HG03095 (cell line): Measurements from ENCODE around the gene IL1A.
"Not testable (repeated sequence)": the region's sequence is repeated elsewhere in the genome, so short reads cannot be mapped to it uniquely, and the experiment has no call there.

Experiments used
- ATAC-seq: cut with Tn5 transposase; IDR thresholded peaks from one replicate; pipeline ENCODE4 v1.9.1; 2021; ENCODE audit warnings: moderate library complexity; ENCODE audit not compliant: unreplicated experiment

The IL1A gene

DNA sequence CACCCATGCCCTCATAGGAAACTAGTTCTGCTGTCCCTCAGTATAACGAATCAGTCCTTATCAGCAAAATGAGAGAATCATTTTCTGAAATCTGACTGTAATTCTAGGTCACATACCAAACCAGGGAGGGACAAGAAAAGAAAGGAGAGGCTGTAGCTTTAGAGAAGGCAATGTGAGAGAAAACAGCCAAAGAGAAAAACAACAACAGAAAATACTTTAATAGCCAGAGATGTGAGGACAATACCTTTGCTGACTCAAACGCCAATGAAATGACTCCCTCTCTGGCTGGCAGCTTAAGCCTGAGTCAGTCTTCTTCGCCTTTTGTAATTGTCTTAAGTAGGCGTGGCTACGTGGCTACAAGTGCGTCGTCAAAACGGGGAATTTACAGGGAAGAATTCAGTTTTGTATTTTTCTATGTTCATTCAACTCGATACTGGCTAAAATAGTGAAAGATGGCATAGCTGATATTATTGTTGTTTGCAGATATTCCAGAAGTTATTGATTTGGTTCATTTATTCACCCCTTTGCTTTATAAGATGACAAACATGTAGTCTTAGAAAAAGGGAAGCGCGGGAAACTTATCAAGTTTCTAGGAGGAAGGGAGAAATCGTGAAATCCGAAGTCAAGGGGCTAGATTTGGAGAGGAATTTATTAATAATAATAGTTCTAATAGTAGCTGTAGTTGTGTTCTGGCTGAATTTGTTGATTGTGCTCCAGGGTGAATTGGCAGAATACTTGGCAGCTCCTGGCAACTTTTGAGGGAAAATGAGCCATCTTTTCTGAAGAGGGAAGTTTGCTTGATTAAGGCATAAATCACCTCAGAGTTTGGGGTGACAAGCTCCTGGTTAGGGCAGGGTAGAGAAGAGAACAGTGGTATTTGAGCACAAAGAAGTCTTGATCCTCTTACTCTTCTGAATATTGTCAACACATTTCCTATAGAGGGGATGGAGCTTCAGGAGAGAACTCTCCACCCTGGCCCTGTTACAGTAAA is at the start of gene IL1A:
TSS of gene IL1A (minus strand) at position 295 of the 991 bp plus-strand sequence. CDS start 723 bp downstream, outside the sequence.
- no peak for ATAC-seq

GRCh38 chr2:112833976-112834375 is 49.7 kb upstream of the IL1A start:
- no peak for ATAC-seq

DNA sequence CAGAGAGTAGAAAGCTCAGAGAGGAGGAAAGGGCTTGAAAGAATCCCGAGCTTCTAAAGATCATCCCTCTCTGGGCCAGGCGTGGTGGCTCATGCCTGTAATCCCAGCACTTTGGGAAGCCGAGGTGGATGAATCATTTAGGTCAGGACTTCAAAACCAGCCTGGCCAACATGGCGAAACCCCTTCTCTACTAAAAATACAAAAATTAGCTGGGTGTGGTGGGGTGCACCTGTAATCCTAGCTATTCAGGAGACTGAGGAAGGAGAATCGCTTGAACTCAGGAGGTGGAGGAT is 49.3 kb upstream of the IL1A start:
- not testable (repeated sequence) for ATAC-seq

DNA sequence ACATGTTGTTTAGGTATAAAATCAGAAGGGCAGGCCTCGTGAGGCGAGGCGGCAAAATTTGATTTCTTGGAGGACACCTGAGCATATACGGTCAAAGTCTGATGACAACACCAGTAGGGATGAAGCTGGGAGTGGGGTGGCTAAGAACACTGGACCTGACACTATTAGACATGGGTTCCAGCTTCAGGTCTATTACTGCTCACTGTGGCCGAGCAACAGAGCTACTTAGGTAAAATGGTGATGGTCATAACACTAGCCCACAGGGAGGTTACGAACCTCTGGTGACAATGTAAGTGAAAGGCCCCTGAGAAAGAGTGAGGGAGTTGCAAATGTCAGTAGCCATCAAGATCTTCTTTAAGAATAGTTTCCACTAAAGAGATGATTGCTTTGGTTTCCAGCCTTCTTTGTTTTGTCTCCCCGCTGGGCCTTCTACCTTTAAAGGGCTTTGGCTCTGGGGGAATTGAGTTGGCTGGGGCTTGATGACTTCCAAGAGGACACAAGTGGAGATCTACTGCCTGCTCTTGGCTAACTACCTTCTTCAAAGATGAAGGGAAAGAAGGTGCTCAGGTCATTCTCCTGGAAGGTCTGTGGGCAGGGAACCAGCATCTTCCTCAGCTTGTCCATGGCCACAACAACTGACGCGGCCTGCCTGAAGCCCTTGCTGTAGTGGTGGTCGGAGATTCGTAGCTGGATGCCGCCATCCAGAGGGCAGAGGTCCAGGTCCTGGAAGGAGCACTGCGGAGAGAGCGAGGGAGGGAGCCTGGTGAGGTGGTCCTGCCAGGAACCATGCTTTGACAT is 48.7 kb upstream of the IL1A start:
- no peak for ATAC-seq

- no peak for ATAC-seq
Measured at GRCh38 chr2:112831946-112832840, 47.9 kb upstream of the IL1A start.

DNA sequence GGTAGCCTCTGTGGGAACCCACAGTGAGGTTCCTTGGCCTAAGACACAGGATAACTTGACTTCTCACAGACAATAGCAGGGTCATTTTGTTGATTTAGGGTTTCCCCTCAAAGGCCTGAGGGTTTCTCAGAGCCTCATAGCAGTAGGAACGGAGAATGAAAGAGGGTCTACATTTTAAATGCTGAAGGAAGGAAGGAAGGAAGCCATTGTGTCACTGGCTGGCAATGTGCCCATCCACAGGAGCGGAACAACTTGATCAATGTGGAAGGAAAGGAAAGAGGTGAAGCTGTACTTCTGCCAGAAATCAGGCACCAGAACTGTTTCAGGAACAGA is 47.2 kb upstream of the IL1A start:
- no peak for ATAC-seq

DNA sequence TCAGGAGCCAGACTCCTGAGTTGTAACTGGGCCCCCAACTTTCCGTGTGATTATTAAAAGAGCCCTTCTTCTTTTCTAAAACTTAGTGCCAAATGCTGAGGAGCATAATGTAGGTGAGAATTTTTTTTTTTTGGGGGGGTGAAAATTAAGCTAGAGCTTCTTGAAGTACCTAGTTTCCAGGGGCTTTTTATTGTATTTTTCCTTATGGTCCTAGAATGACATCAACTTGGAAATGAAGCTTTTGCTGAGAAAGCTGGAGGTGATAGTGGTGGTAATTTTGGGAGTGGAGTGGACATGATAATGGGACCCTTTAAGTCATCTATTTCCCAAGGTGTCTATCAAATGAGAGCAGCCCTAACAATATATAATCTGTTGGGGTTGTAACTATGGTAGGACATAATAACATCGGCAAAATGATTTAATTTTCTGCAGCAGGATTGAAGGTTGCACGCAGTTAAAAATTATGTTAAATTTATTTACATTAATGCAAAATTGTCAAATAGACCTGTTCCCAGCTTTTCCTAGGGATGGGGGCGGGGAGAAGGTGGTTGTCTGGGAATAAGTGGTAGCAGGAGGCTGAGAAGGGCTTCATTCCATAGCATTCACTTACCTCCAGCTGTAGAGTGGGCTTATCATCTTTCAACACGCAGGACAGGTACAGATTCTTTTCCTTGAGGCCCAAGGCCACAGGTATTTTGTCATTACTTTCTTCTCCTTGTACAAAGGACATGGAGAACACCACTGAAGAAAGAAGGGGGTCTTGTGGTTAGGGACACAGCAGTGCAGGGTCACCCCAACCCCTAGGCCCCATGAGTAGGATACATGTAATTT is 46.6 kb upstream of the IL1A start:
- ATAC-seq, result no peak

- no peak for ATAC-seq
Measured at GRCh38 chr2:112829961-112830681, 45.8 kb upstream of the IL1A start.

DNA sequence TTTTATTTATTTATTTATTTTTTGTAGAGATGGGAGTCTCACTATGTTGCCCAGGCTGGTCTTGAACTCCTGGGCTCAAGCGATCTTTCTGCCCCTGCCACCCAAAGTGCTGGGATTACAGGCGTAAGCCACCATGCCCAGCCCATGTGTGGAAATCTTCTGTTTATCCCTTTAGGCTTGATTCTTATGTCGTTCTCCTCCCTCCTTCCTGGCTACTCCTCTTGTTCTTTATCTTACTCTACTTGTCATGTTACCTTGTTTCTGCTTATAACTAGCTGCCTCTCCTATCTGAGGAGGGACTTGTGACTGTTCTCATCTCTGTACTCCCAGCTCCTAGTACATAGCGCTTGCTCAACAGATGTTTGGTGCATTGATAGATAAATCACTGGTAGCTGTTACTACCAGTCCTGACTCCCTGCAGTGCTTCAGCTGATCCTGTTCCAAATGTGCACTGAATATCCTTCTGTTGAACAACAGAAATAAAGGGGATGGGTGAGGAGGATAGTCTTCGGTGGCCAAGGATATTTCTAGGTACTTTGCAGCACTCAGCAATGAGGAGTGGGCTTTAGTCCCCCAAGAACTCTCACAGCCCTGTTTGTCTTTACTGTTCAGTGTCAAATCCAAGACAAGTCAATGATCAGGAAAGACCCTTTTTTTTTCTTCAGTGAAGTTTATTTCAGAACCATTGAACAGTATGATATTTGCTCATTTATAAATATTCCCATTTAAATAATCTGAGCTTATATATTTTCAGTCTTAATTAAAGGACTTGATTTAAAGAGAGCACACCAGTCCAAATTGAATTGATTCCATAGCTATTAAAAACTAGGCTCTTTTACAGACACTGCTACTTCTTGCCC is 45.0 kb upstream of the IL1A start:
- ATAC-seq, result no peak

GRCh38 chr2:112828251-112828691 is 44.0 kb upstream of the IL1A start:
- ATAC-seq, result no peak

GRCh38 chr2:112827604-112828185 is 43.4 kb upstream of the IL1A start:
- ATAC-seq, result no peak

- ATAC-seq, result no peak
Measured at GRCh38 chr2:112827009-112827408, 42.7 kb upstream of the IL1A start.

- ATAC-seq, result no peak
Measured at GRCh38 chr2:112825706-112826105, 41.4 kb upstream of the IL1A start.

DNA sequence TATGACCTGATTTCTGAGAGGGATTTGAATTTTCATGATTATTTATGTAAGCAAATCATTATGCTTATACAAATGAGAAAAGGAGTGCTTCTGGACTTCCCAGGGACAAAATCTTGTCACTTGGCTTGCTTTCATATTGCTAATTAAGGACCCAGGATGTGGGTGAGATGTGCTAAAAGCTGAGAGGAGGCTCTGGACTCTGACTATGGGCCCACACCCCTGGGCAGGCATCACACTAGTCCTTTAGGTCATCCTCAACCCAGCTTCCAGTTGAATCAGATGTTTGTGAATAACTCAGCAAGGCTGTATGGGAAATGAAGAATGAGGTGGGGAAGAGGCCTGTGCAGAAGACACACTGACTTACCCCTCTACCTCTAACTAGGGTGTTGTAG is 40.4 kb upstream of the IL1A start:
- ATAC-seq, result no peak

GRCh38 chr2:112821682-112822081 is 37.4 kb upstream of the IL1A start:
- ATAC-seq, result no peak

DNA sequence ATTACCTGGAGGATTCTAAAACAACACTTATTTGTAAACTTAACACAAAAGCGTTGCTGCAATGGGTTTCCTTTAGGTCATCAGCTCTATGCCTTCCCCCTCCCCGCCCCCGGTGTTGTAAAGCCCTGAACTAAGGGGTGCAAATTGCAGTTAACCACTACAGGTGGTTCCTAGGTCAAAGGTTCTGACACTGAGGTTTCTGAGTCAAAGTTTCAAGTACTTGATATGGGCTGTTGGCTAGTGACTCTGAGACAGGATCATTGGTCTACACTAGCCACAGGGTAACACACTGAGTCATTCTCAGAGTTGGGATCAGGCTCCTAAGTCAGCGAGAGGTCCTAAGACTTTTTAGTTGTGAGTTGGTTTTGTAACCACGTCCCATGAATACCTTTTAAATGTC is 36.8 kb upstream of the IL1A start:
- peak; percentile 69 for ATAC-seq

DNA sequence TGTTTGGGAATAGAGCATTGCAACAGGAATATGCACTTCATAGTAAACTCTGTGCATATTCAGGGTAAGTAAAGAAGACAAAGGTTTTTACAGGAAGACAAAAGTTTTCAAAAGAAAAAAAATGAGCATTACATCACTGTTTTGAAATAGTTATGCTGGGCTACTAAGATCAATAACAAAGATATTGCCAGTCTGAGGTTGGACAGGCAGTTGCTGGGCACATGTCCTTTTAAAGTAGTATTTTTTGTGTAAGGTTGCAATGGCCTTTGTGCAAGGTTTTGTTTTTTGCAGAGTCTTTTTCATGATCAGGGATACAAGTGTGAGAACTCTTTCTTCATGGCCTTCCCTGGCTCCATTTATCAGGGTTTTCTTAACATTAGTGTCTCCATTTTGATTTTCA is 36.0 kb upstream of the IL1A start:
- ATAC-seq, result no peak

- ATAC-seq, result no peak
Measured at GRCh38 chr2:112819081-112819480, 34.8 kb upstream of the IL1A start.
